Common myeloid progenitor, CD34-positive (primary cell): ENCODE data around the gene GFRA1.

Experiments used
- CTCF ChIA-PET: fragments of 350-600 bp; sonication (Branson Sonifier 250); formaldehyde crosslinking; loops from one replicate; lab custom pipeline; 2021; ENCODE audit warnings: antibody characterized with exemption; lab: Charles Lee
- POLR2A ChIA-PET: fragments of 350-600 bp; sonication (Branson Sonifier 250); formaldehyde crosslinking; loops from one replicate; lab custom pipeline; 2021; ENCODE audit warnings: antibody characterized with exemption; lab: Charles Lee
- DNase-seq, 3 donors: peaks; one replicate each; pipeline versions ENCODE4 v3.0.0 to v3.0.0-alpha.2; 2013
- H3K27ac ChIP-seq, 2 experiments: 1 replicate in 1 of 2; 2 replicates in 1 of 2; pipeline ENCODE4 v1.7.0; 2013; ENCODE audit warnings: inconsistent platforms in 2 of 2, low read length in 2 of 2, mild to moderate bottlenecking in 2 of 2, low read depth in 1 of 2, moderate library complexity in 1 of 2; ENCODE audit not compliant: severe bottlenecking in 2 of 2, insufficient read depth in 1 of 2, poor library complexity in 1 of 2
- H3K27me3 ChIP-seq, 5 experiments: replicated peaks in 2 of 5; 1 replicate in 3 of 5; 2 replicates in 2 of 5; pipeline versions ENCODE4 v1.6.1 to v1.7.0; 2013; ENCODE audit warnings: low read length in 4 of 5, mild to moderate bottlenecking in 2 of 5, moderate library complexity in 2 of 5, inconsistent platforms in 1 of 5; ENCODE audit not compliant: insufficient read depth in 5 of 5, control insufficient read depth in 4 of 5
- H3K36me3 ChIP-seq, 4 experiments: 1 replicate in 2 of 4; 2 replicates in 2 of 4; pipeline versions ENCODE4 v1.6.1 to v1.7.0; 2013; ENCODE audit warnings: low read length in 3 of 4, control low read depth in 1 of 4, mild to moderate bottlenecking in 1 of 4; ENCODE audit not compliant: control insufficient read depth in 4 of 4, insufficient read depth in 4 of 4
- H3K4me1 ChIP-seq, 4 experiments: 1 replicate in 3 of 4; 2 replicates in 1 of 4; pipeline versions ENCODE4 v1.6.1 to v1.7.1; 2013; ENCODE audit warnings: low read length in 3 of 4, mild to moderate bottlenecking in 3 of 4, control low read depth in 1 of 4, inconsistent platforms in 1 of 4, moderate library complexity in 1 of 4; ENCODE audit not compliant: control insufficient read depth in 4 of 4, insufficient read depth in 4 of 4; ENCODE audit errors: control extremely low read depth in 1 of 4
- H3K4me3 ChIP-seq, 7 experiments: 1 replicate in 4 of 7; 2 replicates in 3 of 7; pipeline versions ENCODE4 v1.5.1 to v1.7.0; 2013; ENCODE audit warnings: mild to moderate bottlenecking in 7 of 7, low read length in 6 of 7, moderate library complexity in 6 of 7, inconsistent platforms in 2 of 7, low read depth in 2 of 7, control low read depth in 1 of 7; ENCODE audit not compliant: insufficient read depth in 4 of 7, control insufficient read depth in 1 of 7; ENCODE audit errors: extremely low read depth in 1 of 7
- H3K9me3 ChIP-seq, 5 experiments: 1 replicate in 4 of 5; 2 replicates in 1 of 5; pipeline versions ENCODE4 v1.6.1 to v1.7.1; 2013; ENCODE audit warnings: low read length in 4 of 5, mild to moderate bottlenecking in 2 of 5, inconsistent platforms in 1 of 5, low read depth in 1 of 5, moderate library complexity in 1 of 5; ENCODE audit not compliant: control insufficient read depth in 4 of 5, insufficient read depth in 2 of 5; ENCODE audit errors: control extremely low read depth in 1 of 5
- WGBS: methylation state at CpG from one replicate; pipeline ENCODE4 v1.1.5; 2013; ENCODE audit not compliant: insufficient coverage; 5-methylcytosine and 5-hydroxymethylcytosine counted together

The GFRA1 gene

DNA sequence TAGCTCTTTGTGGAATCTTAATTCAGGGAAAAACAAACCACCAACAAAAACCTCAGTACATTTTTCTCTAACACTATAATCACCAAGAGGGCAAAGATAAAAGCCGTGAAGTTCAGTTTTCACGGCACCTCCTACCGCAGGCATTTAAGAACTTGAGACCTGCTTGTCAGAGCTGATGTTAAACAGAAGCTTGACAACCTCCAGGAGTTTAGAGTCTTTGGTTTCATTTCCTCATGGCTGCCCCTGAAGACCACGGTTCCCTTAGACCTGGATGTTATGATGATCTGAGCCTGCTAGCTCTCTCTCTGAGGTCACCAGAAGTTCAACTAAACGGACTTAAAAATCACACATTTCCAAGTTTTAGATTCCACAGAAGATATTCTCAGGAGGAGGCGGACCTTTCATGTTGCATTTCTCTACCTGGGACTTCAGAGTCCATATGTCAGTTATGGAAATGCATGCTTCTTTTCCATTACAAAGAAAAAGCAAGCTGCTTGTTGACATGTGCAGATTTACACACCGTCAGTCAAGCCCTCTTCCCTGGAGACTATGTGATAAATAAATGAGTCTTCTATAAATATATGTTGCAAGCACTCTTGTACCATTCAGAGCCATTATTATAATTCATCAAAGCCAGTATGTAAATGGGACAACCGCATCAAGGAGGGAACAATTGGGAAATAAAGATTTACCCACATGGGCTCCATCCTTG is 258.0 kb downstream of the GFRA1 start:
- Histone ChIP-seq H3K4me3 (no peak overlapping the region), H3K9me3 (peaks cover 0 to 2% (median 0%) of the 10 kb centered on the region in 5 experiments), H3K27me3 (no peaks in the 10 kb centered on the region), H3K36me3 (no peaks in the 10 kb centered on the region), H3K4me1 (no peaks in the 10 kb centered on the region), H3K27ac (no peak overlapping the region)
- POLR2A ChIA-PET = no interaction called here
- DNase-seq = no peak
- CTCF ChIA-PET = no interaction called here
- 36% methylated on average over 7 of the region's 8 CpGs for WGBS

DNA sequence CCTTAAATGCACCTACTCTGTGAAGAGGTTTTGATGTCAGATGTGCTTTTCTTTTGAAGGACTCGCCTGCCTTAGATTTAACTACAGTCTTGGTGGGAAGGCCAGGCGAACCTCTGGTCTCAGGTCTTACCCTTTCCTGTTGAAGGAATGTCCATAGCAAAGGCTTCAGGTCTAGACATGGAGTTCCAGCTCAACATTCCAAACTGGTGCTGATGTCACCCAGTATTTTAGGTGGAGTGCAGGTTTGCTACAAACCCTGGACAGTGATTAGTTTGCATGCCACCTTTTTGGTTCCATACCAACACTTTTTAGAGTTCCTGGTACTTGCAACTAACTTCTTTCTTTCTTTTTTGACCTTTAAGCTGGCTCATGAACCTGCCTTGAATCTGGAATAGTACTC is 258.7 kb downstream of the GFRA1 start:
- ChIA-PET POLR2A (no interaction called here), CTCF (no interaction called here)
- 90% methylated on average over 2 of the region's 2 CpGs for WGBS
- no peak for DNase-seq
- Histone ChIP-seq H3K36me3 (no peaks in the 10 kb centered on the region), H3K27me3 (no peaks in the 10 kb centered on the region), H3K27ac (no peak overlapping the region), H3K4me3 (no peak overlapping the region), H3K4me1 (no peaks in the 10 kb centered on the region), H3K9me3 (peaks cover 0 to 2% (median 0%) of the 10 kb centered on the region in 5 experiments)

DNA sequence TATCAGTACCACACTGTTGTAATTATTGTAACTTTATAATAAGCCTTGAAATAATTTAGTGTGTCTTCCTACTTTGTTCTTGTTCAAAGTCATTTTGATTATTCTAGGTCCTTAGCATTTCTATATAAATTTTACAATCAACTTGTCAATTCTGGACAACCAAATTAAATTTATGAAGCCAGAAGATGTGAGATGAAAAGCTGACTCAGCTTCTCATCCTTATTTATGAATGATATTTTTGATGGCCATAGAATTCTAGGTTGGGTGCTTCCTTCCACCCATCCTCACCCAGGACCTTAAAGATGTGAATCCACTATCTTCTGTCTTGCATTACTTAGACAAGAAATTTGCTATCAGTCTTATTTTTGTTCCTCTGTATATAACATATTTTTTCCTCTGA is 261.1 kb downstream of the GFRA1 start:
- Histone ChIP-seq H3K4me3 (no peak overlapping the region), H3K27ac (no peak overlapping the region), H3K4me1 (no peaks in the 10 kb centered on the region), H3K9me3 (peaks cover 0 to 2% (median 0%) of the 10 kb centered on the region in 5 experiments), H3K27me3 (no peaks in the 10 kb centered on the region), H3K36me3 (no peaks in the 10 kb centered on the region)
- CTCF ChIA-PET = no interaction called here
- DNase-seq = no peak
- POLR2A ChIA-PET = no interaction called here

DNA sequence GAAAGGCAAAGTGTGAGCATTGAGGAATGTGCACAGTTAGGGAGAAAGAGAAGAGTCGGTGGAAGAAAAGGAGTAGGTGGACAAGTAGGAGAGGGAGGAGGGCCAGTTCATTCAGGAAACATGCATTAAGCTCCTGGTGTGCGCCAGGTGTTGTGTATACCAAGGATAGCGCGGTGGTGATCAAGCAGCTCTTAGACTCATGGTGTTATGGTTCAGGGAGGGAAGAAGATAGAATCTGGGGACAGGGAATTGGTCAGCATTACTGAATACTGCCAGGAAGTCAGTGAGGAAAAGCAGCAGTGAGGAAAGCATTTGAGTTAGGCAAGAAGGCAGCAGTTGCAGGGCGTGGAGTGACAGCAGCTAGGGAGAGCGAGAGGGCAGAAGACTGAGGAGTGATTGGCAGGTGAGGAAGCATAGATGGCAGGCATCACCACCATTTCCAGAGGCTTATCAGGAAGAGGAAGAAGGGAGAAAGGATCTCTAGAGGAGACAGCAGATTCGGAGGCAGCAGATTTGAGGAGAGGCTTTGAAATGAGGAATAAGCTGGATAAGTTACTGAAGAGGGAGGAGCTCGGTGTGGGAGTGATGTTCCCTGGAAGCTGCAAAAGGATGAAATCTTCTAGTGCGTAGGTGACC is 265.6 kb downstream of the GFRA1 start:
- peaks cover 0 to 5% (median 0%) of the 10 kb centered on the region in 5 experiments for H3K27me3 ChIP-seq
- H3K27ac ChIP-seq = no peak overlapping the region
- DNase-seq = no peak
- ChIA-PET POLR2A (no interaction called here), CTCF (interaction anchor here (1.0 kb wide), 1 partner anchor 10 kb away, joined by 4 read pairs; no protein-coding TSS in a partner anchor)
- H3K4me3 ChIP-seq = no peak overlapping the region
- H3K36me3 ChIP-seq = no peaks in the 10 kb centered on the region
- H3K4me1 ChIP-seq = no peaks in the 10 kb centered on the region
- WGBS = 75% methylated on average over 8 of the region's 9 CpGs
- H3K9me3 ChIP-seq = no peaks in the 10 kb centered on the region
